Neutrophil (primary cell): ENCODE measurements around the gene DIAPH1.

Source experiments
- H3K27ac ChIP-seq: fragments of 200-600 bp; sonication (generic); 2 replicates; pipeline ENCODE4 v1.5.1; 2016; ENCODE audit warnings: mild to moderate bottlenecking, moderate library complexity
- H3K27me3 ChIP-seq: fragments of 200-600 bp; sonication (generic); 2 replicates; pipeline ENCODE4 v1.6.0; 2016; ENCODE audit warnings: mild to moderate bottlenecking
- H3K36me3 ChIP-seq: fragments of 200-600 bp; sonication (generic); 2 replicates; pipeline ENCODE4 v1.5.1; 2017
- H3K4me1 ChIP-seq, 2 experiments: fragments of 200-600 bp in 1 of 2; sonication (generic) in 1 of 2; 1 replicate in 1 of 2; 2 replicates in 1 of 2; pipeline versions ENCODE4 v1.5.1 to v1.6.1; 2013 to 2016; ENCODE audit warnings: low read depth in 1 of 2, low read length in 1 of 2, mild to moderate bottlenecking in 1 of 2, moderate library complexity in 1 of 2; ENCODE audit not compliant: control insufficient read depth in 1 of 2, insufficient read depth in 1 of 2
- H3K4me3 ChIP-seq, 2 experiments: fragments of 200-600 bp in 1 of 2; sonication (generic) in 1 of 2; 1 replicate in 1 of 2; 2 replicates in 1 of 2; pipeline ENCODE4 v1.5.1; 2013 to 2016; ENCODE audit warnings: low read depth in 1 of 2, low read length in 1 of 2, mild to moderate bottlenecking in 1 of 2, moderate library complexity in 1 of 2
- H3K9me3 ChIP-seq: fragments of 200-600 bp; sonication (generic); 2 replicates; pipeline ENCODE4 v1.5.1; 2016
- TF ChIP-seq, protein P1 (sequence below): fragments of 200-600 bp; sonication (generic); IDR thresholded peaks from 2 replicates; pipeline ENCODE4 v1.5.1; 2016; ENCODE audit warnings: antibody characterized with exemption

DIAPH1 gene

GRCh38 chr5:141525653-141526052, 93.1 kb downstream of the DIAPH1 start:
- Histone ChIP-seq H3K36me3 (peaks cover 100% of the 10 kb centered on the region), H3K27ac (no peak overlapping the region), H3K4me1 (peaks cover 17 to 22% of the 10 kb centered on the region in 2 experiments), H3K27me3 (no peaks in the 10 kb centered on the region), H3K9me3 (no peaks in the 10 kb centered on the region), H3K4me3 (no peak overlapping the region)
- TF ChIP-seq, protein P1, sequence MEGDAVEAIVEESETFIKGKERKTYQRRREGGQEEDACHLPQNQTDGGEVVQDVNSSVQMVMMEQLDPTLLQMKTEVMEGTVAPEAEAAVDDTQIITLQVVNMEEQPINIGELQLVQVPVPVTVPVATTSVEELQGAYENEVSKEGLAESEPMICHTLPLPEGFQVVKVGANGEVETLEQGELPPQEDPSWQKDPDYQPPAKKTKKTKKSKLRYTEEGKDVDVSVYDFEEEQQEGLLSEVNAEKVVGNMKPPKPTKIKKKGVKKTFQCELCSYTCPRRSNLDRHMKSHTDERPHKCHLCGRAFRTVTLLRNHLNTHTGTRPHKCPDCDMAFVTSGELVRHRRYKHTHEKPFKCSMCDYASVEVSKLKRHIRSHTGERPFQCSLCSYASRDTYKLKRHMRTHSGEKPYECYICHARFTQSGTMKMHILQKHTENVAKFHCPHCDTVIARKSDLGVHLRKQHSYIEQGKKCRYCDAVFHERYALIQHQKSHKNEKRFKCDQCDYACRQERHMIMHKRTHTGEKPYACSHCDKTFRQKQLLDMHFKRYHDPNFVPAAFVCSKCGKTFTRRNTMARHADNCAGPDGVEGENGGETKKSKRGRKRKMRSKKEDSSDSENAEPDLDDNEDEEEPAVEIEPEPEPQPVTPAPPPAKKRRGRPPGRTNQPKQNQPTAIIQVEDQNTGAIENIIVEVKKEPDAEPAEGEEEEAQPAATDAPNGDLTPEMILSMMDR: no peak

DNA sequence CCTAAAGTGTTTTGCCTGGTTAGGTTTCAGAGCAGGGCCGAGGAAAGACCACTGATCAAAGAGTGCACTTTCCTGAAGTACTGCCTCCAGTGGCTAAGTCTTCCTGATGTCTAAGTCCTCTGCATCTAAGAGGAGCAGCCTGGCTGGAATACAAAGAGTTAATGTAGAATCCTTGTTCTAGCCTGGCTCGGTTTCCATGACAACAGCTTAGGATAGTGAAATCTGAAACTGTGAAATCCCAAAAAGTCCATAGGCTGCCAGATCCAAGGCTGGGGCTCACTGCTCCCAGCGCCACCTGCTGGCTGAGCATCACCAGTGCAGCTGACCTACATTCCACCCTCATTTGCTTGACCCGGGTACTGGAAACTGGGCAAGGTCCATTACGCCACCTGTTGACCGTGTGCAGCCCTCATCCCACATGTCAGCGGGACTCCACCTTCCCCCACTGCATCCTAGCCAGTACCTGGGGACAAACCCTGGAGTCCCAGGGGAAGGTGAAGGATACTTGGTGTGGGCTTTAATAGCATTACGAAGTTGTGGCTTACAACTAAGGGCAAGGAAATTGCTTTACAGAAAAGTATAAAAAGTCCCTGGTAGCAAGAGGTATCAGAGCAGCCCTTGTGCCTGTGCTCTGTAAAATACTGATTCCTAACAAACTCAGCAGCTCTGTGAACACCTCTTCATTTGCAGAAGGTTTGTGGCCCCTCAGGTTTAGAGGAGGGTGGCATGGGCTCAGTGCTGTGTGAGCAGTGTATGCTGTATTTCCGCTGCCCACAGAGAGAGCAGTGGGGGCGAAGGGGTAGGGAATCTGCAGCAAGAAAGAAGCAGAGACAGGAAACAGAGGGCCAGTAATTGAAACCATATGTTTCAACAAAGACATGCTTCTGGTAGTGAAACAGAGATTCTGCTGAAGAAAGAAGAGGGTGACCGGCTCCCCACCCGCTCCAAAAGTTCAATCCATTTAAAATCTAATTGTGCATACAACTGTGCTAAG, 93.9 kb downstream of the DIAPH1 start:
- Histone ChIP-seq H3K9me3 (no peaks in the 10 kb centered on the region), H3K4me1 (peaks cover 24 to 29% of the 10 kb centered on the region in 2 experiments), H3K4me3 (no peak overlapping the region), H3K36me3 (peaks cover 96% of the 10 kb centered on the region), H3K27ac (peak overlapping the region; percentile 35), H3K27me3 (no peaks in the 10 kb centered on the region)
- TF ChIP-seq, protein P1: peak; percentile 96

- TF ChIP-seq, protein P1: no peak
These were observed 94.8 kb downstream of the DIAPH1 start for GRCh38 chr5:141523991-141524390.

GRCh38 chr5:141522301-141522700, 96.5 kb downstream of the DIAPH1 start:
- TF ChIP-seq, protein P1: no peak
- H3K4me1 ChIP-seq: peaks cover 50 to 51% of the 10 kb centered on the region in 2 experiments
- no peaks in the 10 kb centered on the region for H3K27me3 ChIP-seq
- H3K36me3 ChIP-seq: peaks cover 91% of the 10 kb centered on the region
- no peak overlapping the region for H3K4me3 ChIP-seq
- peak overlapping the region; percentile 70 for H3K27ac ChIP-seq
- H3K9me3 ChIP-seq: no peaks in the 10 kb centered on the region

More at GRCh38 chr5:141523991-141524390, 94.8 kb downstream of the DIAPH1 start:
- peaks cover 33 to 38% of the 10 kb centered on the region in 2 experiments for H3K4me1 ChIP-seq
- H3K4me3 ChIP-seq: no peak overlapping the region
- no peaks in the 10 kb centered on the region for H3K27me3 ChIP-seq
- H3K36me3 ChIP-seq: peaks cover 95% of the 10 kb centered on the region
- no peak overlapping the region for H3K27ac ChIP-seq
- no peaks in the 10 kb centered on the region for H3K9me3 ChIP-seq

GRCh38 chr5:141521244-141521781, 97.5 kb downstream of the DIAPH1 start:
- no peaks in the 10 kb centered on the region for H3K9me3 ChIP-seq
- no peaks in the 10 kb centered on the region for H3K27me3 ChIP-seq
- TF ChIP-seq, protein P1: no peak
- peaks cover 60 to 61% of the 10 kb centered on the region in 2 experiments for H3K4me1 ChIP-seq
- H3K27ac ChIP-seq: peak overlapping the region; percentile 70
- H3K36me3 ChIP-seq: peaks cover 91% of the 10 kb centered on the region
- H3K4me3 ChIP-seq: no peak overlapping the region
